Fibroblast of skin of scalp (primary cell): ENCODE results near the gene ABCA13.

Source experiments
- DNase-seq: peaks from one replicate; pipeline ENCODE4 v3.0.0-alpha.2; 2013

Gene ABCA13

DNA sequence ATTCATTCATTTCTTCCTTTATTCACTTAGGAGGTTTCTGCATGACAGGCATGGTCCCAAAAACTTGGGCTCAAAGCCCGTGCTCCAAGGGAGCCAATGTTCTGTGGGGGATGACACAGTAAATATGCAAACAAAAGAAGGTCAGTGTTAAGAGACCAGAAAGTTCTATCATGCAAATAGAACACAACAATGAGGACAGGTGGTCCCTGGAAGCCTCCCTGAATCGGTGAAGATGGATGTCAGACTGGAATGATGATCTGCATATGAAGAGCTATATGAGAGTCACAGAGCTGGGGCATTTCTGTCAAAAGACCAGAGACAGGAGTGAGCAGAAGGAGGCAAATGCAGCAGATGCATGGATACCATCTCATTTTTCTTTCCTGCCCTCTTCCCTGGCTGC lies 129.0 kb downstream of the ABCA13 start:
- DNase-seq = no peak

GRCh38 chr7:48301201-48301600 lies 129.9 kb downstream of the ABCA13 start:
- no peak for DNase-seq

- no peak for DNase-seq
Measured at GRCh38 chr7:48304641-48305040, 133.4 kb downstream of the ABCA13 start.

GRCh38 chr7:48305661-48306060 lies 134.4 kb downstream of the ABCA13 start:
- DNase-seq = no peak

DNA sequence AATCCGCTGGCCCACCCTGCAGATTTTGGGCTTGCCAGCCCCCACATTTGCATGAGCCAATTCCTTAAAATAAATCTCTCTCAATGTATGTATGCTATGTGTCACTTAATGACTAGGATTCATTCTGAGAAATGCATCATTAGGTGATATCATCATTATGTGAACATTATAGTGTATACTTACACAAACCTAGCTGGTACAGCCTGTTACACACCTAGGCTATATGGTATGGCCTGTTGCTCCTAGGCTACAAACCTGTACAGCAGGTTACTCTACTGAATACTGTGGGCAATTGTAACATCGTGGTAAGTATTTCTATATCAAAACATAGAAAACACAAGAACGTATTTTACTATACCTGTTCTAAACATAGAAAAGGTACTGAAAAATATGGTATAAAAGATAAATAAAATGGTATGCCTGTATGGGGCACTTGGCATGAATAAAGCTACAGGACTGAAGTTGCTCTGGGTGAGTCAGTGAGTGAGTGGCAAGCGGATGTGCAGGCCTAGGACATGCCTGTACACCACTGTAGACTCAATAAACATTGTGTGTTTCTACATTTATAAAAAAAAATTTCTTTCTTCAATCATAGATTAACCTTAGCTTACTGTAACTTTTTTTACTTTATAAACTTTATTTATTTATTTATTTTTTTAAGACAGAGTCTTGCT lies 135.9 kb downstream of the ABCA13 start:
- no peak for DNase-seq

DNA sequence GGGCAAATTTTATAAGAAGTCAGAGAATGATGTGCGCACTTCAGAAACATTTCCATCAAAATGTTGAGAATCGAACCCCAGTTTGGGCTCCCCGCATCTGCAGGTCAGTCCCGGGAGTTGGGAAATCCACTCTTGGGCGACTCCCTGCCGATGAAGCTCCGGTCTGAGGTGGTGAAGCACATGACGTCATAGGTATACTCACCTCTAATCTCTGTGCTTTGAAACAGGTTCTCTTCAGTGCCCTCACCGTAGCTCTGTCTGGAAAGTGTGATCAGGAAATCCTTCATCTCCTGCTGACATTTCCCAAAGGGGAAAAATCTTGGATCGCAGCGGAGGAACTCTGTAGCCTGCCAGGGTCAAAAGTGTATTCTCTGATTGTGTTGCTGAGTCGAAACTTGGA lies 138.5 kb downstream of the ABCA13 start:
- no peak for DNase-seq

DNA sequence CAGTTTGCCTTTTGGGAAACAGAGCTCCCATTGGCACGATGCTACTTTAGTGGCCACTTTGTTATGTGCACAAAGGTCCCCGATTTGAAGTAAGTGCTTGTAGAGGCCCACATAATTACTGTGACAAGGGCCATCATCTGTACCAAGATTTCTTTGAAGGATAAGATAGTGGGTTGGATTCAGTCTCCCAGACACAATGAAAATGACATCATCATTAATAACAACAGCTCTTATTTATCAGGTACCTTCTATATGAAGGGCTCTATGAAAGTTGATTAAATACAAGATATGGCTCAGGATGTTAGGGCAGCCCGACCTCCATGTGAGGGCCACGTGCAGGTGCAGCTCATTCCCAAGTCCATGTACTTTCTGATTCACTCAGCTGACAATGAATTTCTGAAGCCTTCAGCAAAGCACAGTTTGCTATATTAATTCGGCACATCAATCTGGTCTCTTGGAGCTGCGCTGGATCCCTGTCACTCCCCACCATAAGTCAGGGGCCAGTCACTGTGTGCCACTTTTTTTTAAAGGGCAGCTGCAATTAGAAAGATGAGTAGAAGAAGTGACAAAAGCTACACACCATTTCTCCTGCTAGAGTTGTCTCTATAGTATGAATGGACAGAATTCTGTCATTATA lies 140.3 kb downstream of the ABCA13 start:
- DNase-seq = no peak

GRCh38 chr7:48312151-48312550 lies 140.9 kb downstream of the ABCA13 start:
- DNase-seq = no peak

DNA sequence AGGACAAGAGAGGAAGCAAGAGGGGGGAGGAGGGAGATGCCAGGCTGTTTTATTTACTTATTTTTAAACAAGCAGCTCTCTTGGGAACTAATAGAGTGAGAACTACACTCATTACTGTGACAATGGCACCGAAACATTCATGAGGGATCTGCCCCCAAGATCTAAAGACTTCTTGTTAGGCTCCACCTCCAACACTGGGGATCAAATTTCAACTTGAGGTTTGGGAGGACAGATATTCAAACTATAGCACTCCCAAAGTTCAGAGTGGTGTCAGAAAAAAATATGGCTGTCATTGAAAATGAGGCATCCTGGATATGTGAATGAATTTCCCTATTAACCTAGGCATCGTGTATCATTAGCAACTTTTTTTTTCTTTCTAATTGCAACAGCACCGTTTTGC lies 145.5 kb downstream of the ABCA13 start:
- no peak for DNase-seq

DNA sequence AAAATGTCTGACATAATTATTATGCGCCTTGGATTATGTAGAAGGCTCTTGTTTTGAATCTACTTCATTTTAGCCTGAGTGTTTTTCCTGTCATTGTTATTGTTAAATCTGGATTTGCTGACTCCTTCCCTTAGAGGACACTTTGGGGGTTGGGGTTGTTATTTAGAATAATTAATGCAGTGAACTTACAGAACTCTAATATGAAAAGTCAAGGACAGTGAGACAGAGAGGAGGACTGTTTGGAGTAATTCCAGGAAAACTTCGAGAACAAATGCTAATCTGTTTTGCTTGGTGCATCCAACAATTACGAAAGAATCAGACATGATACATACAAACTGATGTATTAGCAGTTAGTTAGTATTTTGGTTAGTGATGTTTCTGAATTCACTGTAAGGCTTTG lies 146.1 kb downstream of the ABCA13 start:
- DNase-seq = no peak

GRCh38 chr7:48321319-48322010 lies 150.2 kb downstream of the ABCA13 start:
- no peak for DNase-seq

GRCh38 chr7:48337012-48337621 lies 165.9 kb downstream of the ABCA13 start:
- DNase-seq = peak; percentile 3

DNA sequence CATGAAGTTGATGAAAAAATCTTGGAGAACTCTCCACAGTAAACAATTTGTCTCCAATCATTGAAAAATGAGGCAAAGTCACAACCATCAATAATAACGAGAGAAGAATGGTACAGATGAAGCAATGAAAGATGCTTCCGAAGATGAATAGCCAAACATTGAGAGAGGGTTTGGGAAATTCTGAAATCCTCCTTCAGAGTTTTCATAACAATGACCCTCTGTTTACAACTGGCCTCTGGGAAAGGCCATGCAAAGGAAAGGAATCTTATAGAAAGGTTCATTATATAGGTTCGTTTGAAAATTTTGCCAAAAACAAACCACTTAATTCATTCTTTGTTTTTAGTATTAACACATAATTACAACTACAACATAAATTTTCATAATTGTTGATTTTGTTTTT lies 166.5 kb downstream of the ABCA13 start:
- DNase-seq = no peak

- DNase-seq = no peak
Measured at GRCh38 chr7:48347230-48347825, 176.1 kb downstream of the ABCA13 start.

DNA sequence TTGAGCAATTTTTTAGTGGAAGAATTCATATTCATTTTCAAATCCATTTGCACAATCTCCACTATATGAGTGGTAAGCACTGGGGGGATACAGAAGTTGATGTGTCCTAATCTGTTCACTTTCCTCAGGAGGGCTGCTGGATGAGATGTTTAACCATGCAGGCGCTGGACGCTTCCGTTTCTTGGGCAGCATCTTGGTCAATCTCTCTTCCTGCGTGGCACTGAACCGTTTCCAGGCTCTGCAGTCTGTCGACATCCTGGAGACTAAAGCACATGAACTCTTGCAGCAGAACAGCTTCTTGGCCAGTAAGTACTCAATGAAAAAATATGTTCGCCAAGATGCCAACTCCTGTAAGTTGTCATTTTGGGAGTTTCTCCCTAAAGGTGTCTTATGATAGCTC lies 179.3 kb downstream of the ABCA13 start:
- no peak for DNase-seq

DNA sequence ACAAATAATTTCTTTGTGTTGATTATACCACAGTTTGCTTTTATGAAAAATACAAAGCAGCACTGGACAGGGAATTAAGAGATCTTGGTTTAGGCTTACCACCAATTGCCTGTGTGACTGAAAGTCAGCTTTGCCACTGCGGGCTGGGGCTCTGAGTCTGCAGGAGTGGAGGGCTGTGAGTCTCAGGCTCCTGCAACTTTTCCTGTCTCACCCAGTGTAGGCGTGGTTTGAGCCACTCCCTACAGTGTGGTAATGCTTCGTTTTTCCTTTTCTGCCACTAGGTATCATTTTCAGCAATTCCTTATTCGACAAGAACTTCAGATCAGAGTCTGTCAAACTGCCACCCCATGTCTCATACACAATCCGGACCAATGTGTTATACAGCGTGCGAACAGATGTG lies 180.6 kb downstream of the ABCA13 start:
- no peak for DNase-seq

- no peak for DNase-seq
Measured at GRCh38 chr7:48355346-48355745, 184.1 kb downstream of the ABCA13 start.

- peak; percentile 4 for DNase-seq
Measured at GRCh38 chr7:48360574-48360973, 189.3 kb downstream of the ABCA13 start.

DNA sequence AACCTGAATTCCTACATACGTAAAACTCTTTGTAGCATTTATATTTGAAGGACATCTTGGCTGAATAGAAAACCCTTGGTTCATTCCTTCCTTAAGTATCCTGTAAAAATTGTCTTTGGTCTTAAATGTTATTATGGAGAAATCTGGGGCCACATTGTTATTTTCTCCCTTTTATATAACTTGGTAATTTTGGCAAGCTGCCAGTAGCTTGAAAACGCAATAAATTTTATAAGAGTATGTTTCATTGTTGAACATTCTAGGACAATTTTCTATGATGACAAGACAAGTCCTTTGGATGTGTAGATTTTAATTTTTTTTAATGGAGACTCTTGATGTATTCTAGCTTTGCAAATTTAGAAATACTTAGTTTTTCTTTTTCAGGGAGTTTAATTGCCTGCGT lies 191.9 kb downstream of the ABCA13 start:
- no peak for DNase-seq

DNA sequence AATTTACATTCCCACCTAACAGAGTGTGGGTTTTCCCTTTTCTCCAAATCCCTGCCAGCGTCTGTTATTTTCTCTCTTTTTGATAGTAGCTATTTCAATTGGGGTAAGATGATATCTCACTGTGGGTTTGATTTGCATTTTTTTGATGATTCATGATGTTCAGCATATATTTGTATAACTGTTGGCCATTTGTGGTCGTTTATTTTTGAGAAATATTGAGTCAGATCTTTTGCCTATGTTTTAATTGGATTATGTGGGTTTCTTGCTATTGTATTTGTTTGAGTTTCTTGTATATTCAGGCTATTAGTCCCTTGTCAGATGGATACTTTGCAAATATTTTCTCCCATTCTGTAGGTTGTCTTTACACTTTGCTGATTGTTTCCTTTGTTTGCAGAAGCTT lies 193.8 kb downstream of the ABCA13 start:
- peak; percentile 2 for DNase-seq

- no peak for DNase-seq
Measured at GRCh38 chr7:48366096-48366495, 194.8 kb downstream of the ABCA13 start.

DNA sequence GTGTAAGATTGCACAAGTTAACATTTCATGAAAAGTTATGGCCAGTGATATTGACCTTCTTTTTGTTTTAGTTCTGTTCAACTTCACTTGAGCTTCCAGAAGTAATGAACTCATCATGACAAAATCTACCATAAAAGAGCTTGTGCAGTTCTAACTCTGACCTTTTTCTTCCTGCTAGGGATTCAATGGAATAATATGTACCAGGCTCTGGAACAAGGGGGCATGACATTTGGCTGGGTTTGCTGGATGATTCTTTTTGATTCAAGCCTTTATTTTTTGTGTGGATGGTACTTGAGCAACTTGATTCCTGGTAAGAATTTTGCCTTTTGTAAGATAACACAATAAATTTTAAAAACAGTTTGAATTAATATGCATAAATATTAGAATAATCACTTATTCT lies 205.0 kb downstream of the ABCA13 start:
- DNase-seq = no peak

GRCh38 chr7:48380921-48381320 lies 209.7 kb downstream of the ABCA13 start:
- no peak for DNase-seq
